GM19099 (cell line): ENCODE results near the gene NKD2.

Experiments
- POLR2A ChIP-seq: IDR thresholded peaks from 3 replicates; pipeline ENCODE4 v1.6.1; 2011; ENCODE audit warnings: low read depth; ENCODE audit not compliant: insufficient read length; ENCODE audit errors: extremely low read depth

NKD2 gene

DNA sequence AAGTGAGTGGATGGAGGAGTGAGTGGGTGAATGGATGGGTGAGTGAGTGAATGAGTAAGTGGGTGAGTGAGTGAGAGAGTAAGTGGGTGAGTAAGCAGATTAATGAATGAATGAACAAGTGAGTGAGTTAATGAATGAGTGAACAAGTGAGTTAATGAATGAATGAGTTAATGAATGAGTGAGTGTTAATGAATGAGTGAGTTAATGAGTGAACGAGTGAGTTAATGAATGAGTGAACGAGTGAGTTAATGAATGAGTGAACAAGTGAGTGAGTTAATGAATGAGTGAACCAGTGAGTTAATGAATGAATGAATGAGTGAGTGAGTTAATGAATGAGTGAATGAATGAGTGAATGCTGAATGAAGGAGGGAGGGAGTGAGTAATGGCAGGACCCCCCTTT, 26.4 kb downstream of the NKD2 start:
- TF ChIP-seq POLR2A, result no peak

DNA sequence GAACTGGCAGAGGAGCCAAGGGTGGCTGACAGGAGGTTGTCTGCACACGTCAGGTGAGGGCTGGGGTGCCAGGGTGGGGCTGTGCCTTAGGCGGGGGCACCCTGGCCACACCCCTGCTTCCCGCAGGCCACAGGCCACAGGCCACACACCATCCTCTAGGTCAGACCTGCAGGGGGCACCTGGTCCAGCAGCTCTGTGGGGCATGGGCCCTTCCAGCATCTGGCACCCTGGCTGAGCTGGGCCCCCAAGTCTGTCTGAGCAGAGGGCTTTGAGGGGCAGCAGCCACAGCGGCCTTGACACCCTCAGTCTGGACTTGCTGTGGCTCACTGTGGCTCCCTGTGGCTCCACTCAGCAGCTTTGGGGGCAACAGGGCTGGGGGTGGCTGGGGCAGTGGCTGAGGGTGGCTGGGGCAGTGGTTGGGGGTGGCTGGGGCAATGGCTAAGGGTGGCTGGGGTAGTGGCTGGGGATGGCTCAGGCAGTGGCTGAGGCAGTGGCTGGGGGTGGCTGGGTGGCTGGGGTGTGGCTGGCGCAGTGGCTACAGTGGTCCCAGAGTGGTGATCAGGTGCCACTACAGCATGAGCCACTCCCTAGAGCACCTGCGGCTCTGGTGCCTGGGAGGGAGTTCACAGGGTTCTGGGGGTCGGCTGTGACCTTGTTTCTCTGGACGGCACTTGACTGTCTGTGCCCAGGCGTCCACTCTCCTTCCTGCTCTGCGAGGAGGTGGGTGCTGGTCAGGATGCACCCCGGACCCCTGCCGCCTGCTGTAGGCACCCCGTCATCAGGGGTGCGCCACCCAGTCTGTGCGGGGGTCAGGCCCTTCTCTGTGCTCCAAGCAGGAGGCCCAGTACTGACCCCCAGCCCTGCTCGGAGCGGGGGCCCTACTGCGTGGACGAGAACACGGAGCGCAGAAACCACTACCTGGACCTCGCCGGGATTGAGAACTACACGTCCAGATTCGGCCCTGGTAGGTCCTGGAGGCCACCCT, 27.1 kb downstream of the NKD2 start:
- no peak for TF ChIP-seq POLR2A

DNA sequence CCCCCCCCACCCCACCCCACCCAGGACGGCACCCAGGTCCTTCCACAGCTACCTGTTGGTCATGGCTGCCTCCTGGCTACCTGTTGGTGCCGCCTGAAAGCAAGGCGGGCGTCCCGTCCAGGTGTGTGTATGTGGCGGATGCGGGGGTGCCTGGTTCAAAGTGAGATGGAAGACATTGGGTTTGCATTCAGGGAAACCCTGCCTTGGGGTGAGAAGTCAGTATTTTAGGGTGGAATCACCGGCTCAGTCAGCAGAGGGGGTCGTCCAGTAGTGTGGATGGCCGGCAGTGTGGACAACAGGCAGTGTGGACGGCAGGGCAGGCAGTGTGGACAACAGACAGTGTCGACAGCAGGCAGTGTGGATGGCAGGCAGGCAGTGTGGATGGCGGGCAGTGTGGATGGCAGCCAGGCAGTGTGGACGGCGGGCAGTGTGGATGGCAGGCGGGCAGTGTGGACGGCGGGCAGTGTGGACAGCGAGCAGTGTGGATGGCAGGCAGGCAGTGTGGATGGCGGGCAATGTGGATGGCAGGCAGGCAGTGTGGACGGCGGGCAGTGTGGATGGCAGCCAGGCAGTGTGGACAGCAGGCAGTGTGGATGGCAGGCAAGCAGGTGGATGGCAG, 28.0 kb downstream of the NKD2 start:
- no peak for TF ChIP-seq POLR2A

DNA sequence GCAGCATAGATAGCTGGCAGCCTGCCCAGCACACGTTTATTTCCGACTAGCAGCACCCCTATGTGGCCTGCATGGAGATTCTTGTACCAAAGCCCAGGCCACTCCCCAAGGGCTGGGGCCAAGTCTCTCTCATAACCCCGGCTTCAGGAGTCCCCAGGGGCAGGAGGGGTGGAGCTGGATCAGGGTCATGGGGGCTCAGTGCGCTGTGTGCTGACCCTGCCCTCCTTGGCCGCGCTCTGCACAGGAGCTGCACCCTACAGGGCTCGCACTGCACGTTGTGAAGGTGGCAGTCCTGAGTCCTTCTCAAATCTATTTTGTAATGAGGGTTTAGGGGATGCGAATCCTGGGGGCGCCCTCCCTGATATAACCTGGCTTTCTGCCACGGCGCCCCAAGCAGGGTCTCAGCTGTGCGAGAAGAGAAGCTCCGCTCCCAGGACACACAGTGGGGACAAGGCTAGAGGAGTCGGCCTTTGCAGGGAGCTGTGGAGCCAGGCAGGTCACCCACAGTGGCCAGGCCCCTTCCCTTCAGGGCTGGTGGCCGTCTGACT, 28.6 kb downstream of the NKD2 start:
- no peak for TF ChIP-seq POLR2A

DNA sequence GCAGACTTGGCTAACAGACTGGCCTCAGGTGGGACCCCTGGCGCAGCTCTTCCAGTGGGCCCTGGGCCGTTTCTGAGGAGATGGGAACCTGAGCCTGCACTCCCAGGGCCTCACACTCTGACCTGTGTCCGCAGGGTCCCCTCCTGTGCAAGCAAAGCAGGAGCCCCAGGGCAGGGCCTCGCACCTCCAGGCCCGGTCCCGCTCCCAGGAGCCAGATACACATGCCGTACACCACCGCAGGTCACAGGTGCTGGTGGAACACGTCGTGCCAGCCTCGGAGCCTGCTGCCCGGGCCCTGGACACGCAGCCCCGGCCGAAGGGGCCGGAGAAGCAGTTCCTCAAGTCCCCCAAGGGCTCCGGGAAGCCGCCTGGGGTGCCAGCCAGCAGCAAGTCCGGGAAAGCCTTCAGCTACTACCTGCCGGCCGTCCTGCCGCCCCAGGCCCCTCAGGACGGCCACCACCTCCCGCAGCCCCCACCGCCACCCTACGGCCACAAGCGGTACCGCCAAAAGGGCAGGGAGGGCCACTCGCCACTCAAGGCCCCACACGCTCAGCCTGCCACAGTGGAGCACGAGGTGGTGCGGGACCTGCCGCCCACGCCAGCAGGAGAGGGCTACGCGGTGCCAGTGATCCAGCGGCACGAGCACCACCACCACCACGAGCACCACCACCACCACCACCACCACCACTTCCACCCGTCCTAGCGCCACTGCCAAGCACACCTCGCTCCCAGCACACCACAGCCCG, 29.2 kb downstream of the NKD2 start:
- TF ChIP-seq POLR2A, result no peak

DNA sequence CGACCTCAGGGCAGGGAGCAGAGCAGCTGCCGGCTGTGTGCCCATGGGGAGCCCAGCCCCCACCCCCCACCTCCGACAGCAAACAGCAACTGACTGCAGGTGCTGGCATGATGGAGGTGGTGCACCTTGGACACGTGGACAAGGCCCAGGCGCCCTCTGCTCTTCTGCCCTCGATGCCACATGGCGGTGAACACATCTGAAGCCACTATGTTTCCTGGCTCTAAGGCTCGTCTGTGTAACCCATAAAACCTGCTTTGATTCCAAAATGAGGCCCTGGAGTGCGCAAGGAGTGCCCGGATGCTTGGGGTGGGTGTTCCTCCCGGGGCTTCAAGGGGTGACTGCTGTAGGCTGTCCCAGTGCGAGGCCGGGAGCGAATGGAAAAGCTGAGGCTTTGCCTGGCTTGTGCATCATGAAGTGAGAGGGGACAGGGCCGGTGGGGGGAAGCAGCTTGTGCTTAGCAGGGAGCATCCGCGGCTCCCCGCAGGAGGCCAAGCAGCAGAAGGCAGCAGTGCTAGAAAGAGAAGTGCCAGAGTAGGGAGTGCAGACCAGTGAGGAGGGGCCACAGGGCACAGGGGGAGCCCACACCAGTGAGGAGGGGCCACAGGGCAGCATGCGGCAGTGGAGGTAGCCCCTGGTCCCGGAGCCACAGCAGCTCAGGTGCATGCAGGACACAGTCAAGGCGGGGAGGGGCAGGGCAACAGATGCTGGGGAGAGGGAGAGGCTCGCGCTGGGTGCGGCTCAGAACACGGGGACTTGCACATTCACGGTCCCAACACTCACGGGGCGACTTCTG, 30.0 kb downstream of the NKD2 start:
- no peak for TF ChIP-seq POLR2A

DNA sequence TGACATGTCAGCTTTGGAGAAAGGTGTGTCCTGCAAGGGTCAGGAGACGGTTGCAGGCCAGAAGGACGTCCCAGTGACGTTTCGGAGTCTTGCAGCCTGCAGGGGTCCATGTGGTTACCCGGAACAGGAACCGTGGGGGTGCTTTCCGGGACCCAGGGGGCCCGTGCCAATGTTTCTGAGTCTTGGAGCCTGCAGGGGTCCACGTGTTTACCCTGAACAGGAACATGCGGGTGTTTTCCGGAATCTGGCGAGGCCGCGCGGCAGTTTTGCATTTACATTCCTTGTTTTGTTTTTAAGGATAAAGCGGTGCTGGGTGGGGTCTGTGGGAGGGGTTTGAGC, 30.6 kb downstream of the NKD2 start:
- no peak for TF ChIP-seq POLR2A

DNA sequence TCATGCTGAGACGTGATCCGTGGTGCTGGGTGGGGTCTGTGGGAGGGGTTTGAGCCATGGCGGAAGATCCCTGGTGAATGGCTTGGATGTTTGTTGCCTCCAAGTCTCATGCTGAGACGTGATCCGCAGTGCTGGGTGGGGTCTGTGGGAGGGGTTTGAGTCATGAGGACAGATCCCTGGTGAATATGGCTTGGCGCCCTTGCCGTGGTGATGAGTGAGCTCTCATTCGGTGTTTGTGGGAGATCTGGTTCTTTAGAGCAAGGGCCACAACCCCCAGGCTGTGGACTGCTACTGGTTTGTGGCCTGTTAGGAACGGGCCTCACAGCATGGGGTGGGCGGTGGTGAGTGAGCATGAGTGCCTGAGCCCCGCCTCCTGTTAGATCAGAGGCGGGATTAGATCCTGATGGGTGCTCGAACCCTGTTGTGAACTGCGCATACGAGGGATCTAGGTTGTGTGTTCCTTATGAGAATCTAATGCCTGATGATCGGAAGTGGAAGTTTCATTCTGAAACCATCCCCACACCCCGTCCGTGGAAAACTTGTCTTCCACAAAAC, 31.2 kb downstream of the NKD2 start:
- no peak for TF ChIP-seq POLR2A

DNA sequence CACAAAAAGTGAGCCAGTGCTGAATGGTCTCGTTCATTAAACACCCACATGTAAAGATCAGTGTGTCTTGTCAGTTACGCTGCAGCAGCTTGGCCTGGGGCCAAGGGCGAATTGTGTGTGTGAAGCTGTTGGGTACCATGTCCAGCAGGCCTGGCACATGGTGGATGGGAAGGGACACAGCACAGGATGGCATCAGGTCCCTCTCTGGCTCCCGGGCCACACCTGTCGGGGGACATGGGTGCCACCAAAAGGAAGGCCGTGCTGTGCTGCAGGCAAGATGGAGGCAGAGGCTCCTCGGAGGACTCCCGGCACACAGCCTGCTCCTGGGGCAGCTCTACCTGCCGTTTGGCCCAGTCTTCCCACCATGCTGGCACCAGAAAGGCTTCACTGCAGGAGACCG, 32.0 kb downstream of the NKD2 start:
- no peak for TF ChIP-seq POLR2A

DNA sequence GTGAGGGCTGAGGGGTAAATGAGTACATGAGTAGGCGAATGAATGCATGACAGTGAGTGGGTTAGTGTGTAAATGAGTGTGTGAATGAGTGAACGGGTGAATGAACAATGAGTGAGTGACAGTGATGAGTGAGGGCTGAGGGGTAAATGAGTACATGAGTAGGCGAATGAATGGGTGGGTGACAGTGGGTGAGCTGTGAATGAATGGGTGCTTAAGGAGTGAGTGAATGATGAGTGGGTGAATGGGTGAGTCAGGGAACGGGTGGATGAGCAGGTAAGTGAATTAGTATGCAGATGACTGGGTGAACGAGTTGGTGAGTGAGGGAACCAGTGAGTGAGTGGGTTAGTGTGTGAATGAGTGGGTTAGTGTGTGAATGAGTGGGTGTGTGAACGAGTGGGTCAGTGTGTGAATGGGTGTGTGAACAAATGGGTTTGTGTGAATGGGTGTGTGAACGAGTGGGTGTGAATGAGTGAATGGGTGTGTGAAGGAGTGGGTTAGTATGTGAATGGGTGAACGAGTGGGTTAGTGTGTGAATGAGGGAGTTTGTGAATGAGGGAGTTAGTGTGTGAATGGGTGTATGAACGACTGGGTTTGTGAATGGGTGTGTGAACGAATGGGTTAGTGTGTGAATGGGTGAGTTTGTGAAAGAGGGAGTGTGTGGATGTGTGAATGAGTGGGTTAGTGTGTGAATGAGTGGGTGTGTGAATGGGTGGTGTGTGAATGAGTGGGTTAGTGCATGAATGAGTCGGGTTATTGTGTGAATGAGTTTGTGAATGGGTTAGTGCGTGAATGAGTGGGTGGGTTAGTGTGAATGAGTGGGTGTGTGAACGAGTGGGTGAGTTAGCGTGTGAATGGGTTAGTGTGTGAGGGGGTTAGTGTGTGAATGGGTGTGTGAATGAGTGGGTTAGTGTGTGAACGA, 32.9 kb downstream of the NKD2 start:
- no peak for TF ChIP-seq POLR2A

DNA sequence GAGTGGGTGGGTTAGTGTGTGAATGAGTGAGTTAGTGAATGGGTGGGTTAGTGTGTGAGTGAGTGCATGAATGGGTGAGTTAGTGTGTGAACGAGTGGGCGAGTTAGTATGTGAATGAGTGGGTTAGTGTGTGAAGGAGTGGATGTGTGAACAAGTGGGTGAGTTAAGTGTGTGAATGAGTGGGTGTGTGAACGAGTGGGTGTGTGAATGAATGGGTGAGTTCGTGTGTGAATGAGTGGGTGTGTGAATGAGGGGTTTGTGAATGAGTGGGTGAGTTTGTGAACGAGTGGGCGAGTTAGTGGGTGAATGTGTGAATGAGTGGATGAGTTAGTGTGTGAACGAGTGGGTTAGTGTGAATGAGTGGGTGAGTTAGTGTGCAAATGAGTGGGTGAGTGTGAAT, 34.0 kb downstream of the NKD2 start:
- no peak for TF ChIP-seq POLR2A

DNA sequence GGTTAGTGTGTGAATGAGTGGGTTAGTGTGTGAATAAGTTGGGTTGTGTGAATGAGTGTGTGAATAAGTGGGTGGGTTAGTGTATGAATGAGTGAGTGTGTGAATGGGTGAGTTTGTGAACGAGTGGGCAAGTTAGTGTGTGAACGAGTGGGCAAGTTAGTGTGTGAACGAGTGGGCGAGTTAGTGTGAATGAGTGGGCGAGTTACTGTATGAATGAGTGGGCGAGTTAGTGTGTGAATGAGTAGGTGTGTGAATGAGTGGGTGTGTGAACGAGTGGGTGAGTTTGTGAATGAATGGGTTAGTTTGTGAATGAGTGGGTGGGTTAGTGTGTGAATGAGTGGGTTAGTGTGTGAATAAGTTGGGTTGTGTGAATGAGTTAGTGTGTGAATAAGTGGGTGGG, 34.7 kb downstream of the NKD2 start:
- no peak for TF ChIP-seq POLR2A

DNA sequence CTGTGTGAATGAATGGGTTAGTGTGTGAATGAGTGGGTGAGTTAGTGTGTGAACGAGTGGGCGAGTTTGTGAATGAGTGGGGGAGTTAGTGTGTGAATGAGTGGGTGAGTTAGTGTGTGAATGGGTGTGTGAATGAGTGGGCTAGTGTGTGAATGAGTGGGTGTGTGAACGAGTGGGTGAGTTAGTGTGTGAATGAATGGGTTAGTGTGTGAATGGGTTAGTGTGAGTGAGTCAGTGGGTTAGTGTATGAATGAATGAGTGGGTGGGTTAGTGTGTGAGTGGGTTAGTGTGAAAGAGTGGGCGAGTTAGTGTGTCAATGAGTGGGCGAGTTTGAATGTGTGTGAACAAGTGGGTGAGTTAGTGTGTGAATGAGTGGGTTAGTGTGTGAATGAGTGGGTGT, 35.5 kb downstream of the NKD2 start:
- TF ChIP-seq POLR2A, result no peak

DNA sequence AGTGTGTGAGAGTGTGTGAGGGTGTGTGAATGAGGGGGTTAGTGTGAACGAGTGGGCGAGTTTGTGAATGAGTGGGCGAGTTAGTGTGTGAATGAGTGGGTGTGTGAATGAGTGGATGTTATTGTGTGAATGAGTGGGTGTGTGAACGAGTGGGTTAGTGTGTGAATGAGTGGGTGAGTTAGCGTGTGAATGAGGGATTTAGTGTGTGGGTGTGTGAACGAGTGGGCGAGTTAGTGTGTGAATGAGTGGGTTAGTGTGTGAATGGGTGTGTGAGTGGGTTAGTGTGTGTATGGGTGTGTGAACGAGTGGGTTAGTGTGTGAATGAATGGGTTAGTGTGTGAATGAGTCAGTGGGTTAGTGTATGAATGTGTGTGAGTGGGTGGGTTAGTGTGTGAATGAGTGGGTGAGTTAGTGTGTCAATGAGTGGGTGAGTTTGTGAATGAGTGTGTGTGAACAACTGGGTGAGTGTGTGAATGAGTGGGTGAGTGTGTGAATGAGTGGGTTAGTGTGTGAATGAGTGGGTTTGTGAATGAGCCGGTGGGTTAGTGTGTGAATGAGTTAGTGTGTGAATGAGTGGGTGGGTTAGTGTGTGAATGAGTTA, 37.5 kb downstream of the NKD2 start:
- TF ChIP-seq POLR2A, result no peak
